Body of pancreas (tissue), 4 donors: ENCODE data around the gene DAP.

ENCODE experiments used
- POLR2A ChIP-seq, 3 donors: fragments of 450-650 bp; IDR thresholded peaks; one replicate each; pipeline ENCODE4 v1.6.1; 2016; ENCODE audit warnings: antibody characterized with exemption in 3 of 3, mild to moderate bottlenecking in 2 of 3
- TF ChIP-seq, protein P1 (sequence below), 7 experiments: fragments of 450-650 bp in 4 of 7; fragments of 200-600 bp in 3 of 7; sonication (generic) in 3 of 7; IDR thresholded peaks; one replicate each; pipeline ENCODE4 v1.5.1; 2016 to 2019; ENCODE audit warnings: antibody characterized with exemption in 7 of 7

DNA sequence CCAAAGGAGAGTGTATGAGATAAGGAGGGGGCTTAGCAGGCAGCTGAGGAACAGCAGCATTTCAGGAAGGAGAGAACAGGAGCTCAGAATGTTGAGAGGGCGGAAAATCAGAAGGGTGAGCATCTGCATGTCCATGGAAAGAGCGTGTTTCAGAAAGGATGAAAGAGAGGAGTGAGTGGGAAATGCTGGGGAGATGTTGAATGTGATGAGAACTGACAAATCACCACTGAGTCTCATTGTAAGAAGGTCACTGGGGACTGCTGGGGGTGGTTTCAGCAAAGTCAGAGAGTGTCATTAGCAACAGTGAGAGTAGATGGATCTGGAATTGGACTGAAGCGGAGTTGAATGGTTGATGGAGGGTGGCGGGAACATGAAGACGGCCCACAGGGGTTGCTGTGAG, 131.4 kb downstream of the DAP start:
- TF ChIP-seq POLR2A (IDR thresholded peaks at IDR 0.05), result no peak
- TF ChIP-seq, protein P1, sequence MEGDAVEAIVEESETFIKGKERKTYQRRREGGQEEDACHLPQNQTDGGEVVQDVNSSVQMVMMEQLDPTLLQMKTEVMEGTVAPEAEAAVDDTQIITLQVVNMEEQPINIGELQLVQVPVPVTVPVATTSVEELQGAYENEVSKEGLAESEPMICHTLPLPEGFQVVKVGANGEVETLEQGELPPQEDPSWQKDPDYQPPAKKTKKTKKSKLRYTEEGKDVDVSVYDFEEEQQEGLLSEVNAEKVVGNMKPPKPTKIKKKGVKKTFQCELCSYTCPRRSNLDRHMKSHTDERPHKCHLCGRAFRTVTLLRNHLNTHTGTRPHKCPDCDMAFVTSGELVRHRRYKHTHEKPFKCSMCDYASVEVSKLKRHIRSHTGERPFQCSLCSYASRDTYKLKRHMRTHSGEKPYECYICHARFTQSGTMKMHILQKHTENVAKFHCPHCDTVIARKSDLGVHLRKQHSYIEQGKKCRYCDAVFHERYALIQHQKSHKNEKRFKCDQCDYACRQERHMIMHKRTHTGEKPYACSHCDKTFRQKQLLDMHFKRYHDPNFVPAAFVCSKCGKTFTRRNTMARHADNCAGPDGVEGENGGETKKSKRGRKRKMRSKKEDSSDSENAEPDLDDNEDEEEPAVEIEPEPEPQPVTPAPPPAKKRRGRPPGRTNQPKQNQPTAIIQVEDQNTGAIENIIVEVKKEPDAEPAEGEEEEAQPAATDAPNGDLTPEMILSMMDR (IDR thresholded peaks at IDR 0.05), result no peak
